Uterus (tissue), 2 donors: ENCODE data around the gene PLD2.

Source experiments
- POLR2A ChIP-seq, 2 donors: fragments of 450-650 bp; IDR thresholded peaks; one replicate each; pipeline ENCODE4 v1.6.1; 2016; ENCODE audit warnings: antibody characterized with exemption in 2 of 2, mild to moderate bottlenecking in 1 of 2, moderate library complexity in 1 of 2
- TF ChIP-seq, protein P1 (sequence below), 4 experiments: fragments of 200-600 bp in 2 of 4; fragments of 450-650 bp in 2 of 4; sonication (generic) in 2 of 4; IDR thresholded peaks; one replicate each; pipeline ENCODE4 v1.5.1; 2016 to 2019; ENCODE audit warnings: antibody characterized with exemption in 4 of 4, mild to moderate bottlenecking in 2 of 4, moderate library complexity in 1 of 4

DNA sequence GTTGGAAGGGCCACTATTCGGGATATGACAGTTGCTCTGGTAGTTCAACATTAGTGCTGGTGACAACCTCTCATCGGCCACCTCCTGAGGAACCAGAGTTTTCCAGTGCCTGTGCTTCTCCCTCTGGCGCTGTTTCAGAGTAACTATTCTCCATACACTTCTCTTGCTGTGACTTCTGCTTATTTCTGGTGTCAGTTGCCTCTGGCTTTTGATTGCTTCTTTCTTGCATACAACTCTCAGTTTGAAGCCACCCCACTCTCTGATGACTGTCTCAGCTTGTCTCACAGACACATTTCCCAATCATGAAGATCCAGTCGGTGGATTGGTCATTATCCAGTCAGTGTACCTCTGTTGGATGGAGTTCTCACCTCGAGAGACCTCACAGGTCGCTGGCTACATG, 38.7 kb upstream of the PLD2 start:
- TF ChIP-seq, protein P1, sequence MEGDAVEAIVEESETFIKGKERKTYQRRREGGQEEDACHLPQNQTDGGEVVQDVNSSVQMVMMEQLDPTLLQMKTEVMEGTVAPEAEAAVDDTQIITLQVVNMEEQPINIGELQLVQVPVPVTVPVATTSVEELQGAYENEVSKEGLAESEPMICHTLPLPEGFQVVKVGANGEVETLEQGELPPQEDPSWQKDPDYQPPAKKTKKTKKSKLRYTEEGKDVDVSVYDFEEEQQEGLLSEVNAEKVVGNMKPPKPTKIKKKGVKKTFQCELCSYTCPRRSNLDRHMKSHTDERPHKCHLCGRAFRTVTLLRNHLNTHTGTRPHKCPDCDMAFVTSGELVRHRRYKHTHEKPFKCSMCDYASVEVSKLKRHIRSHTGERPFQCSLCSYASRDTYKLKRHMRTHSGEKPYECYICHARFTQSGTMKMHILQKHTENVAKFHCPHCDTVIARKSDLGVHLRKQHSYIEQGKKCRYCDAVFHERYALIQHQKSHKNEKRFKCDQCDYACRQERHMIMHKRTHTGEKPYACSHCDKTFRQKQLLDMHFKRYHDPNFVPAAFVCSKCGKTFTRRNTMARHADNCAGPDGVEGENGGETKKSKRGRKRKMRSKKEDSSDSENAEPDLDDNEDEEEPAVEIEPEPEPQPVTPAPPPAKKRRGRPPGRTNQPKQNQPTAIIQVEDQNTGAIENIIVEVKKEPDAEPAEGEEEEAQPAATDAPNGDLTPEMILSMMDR (IDR thresholded peaks at IDR 0.05) = no peak
- no peak for TF ChIP-seq POLR2A (IDR thresholded peaks at IDR 0.05)
